NT2/D1 (cell line): ENCODE results near the gene ZMYND10.

ENCODE experiments used
- DNase-seq: peaks from one replicate; pipeline ENCODE4 v3.0.0-alpha.2; 2011; ENCODE audit warnings: low read depth, low spot score
- H3K27me3 ChIP-seq: 2 replicates; pipeline ENCODE4 v1.6.0; 2011; ENCODE audit warnings: mild to moderate bottlenecking; ENCODE audit not compliant: insufficient read length, insufficient read depth
- H3K36me3 ChIP-seq: 2 replicates; pipeline ENCODE4 v1.6.1; 2011; ENCODE audit warnings: mild to moderate bottlenecking, low read length, mixed read lengths; ENCODE audit not compliant: insufficient read depth, insufficient read length
- H3K4me1 ChIP-seq: 2 replicates; pipeline ENCODE4 v1.5.1; 2011; ENCODE audit not compliant: insufficient read depth, insufficient read length
- H3K4me3 ChIP-seq: 2 replicates; pipeline ENCODE4 v1.5.1; 2011; ENCODE audit warnings: low read depth; ENCODE audit not compliant: insufficient read length
- H3K9ac ChIP-seq: 2 replicates; pipeline ENCODE4 v1.6.0; 2011; ENCODE audit warnings: low read depth; ENCODE audit not compliant: insufficient read length
- H3K9me3 ChIP-seq: 2 replicates; pipeline ENCODE4 v1.5.1; 2011; ENCODE audit warnings: mild to moderate bottlenecking, low read length; ENCODE audit not compliant: insufficient read depth
- SUZ12 ChIP-seq: IDR thresholded peaks from 2 replicates; pipeline ENCODE4 v1.6.1; 2011; ENCODE audit not compliant: insufficient read length, insufficient read depth; ENCODE audit errors: extremely low read depth
- YY1 ChIP-seq: IDR thresholded peaks from 2 replicates; pipeline ENCODE4 v1.6.1; 2011; ENCODE audit not compliant: insufficient read length, insufficient read depth
- ZNF274 ChIP-seq: IDR thresholded peaks from 2 replicates; pipeline ENCODE4 v1.6.1; 2011; ENCODE audit warnings: mild to moderate bottlenecking, low read depth, low read length

Gene ZMYND10

DNA sequence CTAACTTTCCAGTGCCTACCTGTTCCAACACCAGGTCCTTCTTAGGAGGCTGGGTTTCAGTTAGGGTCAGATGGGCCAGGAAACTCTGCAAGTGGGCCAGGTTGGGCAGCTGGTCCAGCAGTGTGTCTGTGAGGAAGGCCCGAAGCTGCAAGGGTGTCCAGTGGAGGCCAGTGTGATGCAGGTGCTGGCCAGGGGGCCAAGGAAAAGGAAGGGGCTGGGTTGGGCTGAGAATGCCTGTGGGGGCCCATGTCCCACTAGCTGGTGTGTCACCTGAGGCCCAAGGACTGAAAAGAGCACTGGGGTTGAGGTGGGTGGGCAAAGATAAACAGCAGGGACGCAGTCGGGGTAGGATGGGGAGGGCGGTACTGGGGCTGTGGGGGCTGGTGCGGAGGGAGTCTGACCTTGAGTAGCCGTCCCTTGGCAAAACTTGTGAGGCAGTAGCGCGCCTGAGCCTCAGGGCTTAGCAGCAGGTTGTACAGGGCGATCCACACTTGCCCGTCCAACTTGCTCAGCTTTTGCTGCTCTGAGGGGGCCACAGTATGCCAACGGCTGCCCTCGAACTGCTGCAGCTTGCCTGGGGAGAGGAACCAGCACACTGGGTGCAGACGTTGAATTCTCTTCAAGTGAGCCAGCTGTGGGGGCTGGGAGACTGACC lies 3.4 kb downstream of the ZMYND10 start:
- peaks cover 40% of the 10 kb centered on the region for H3K27me3 ChIP-seq
- H3K4me3 ChIP-seq: no peak overlapping the region
- DNase-seq: no peak
- no peak for TF ChIP-seq SUZ12
- TF ChIP-seq ZNF274: no peak
- H3K9me3 ChIP-seq: no peaks in the 10 kb centered on the region
- peaks cover 18% of the 10 kb centered on the region for H3K4me1 ChIP-seq
- H3K9ac ChIP-seq: peak overlapping the region; percentile 44
- H3K36me3 ChIP-seq: no peaks in the 10 kb centered on the region

DNA sequence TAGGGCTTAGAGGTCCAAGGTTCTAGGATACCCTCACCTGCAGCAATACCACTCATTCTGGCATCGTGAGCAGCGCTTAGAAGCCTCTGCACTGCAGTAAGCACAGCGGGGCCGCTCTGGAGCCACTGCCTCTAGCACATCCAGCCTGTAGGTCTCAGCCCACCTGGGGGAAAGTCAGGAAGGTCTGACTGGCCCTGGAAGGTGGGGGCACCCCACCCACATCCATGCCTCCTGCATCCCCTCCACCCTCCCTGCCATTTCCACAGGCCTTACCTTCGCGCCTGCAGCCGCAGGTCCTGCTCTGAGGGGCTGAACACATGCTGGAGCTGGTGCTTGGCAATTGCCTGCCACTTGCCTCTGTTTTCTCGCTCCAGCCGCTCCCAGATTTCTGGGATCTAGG lies 4.0 kb downstream of the ZMYND10 start:
- TF ChIP-seq SUZ12: no peak
- no peak for TF ChIP-seq ZNF274
- TF ChIP-seq YY1: no peak
- peaks cover 18% of the 10 kb centered on the region for H3K4me1 ChIP-seq
- H3K27me3 ChIP-seq: peaks cover 40% of the 10 kb centered on the region
- H3K4me3 ChIP-seq: no peak overlapping the region
- DNase-seq: no peak
- H3K36me3 ChIP-seq: peaks cover 1% of the 10 kb centered on the region
- no peaks in the 10 kb centered on the region for H3K9me3 ChIP-seq
- no peak overlapping the region for H3K9ac ChIP-seq

- Histone ChIP-seq H3K4me3 (no peak within 1 kb of the TSS), H3K36me3 (peaks cover 10% of the 10 kb centered on the region), H3K9ac (no peak within 1 kb of the TSS), H3K9me3 (no peaks in the 10 kb centered on the region), H3K27me3 (peaks cover 35% of the 10 kb centered on the region), H3K4me1 (peaks cover 16% of the 10 kb centered on the region)
- DNase-seq: no peak
- TF ChIP-seq SUZ12 (no peak), YY1 (no peak), ZNF274 (no peak)
Measured at GRCh38 chr3:50340448-50341329, 4.8 kb downstream of the ZMYND10 start, which contains the start of gene RASSF1. Gene RASSF1 (minus strand): TSS chr3:50340836. CDS start chr3:50340805, 31 bp downstream.

- H3K4me3 ChIP-seq: no peak overlapping the region
- peaks cover 29% of the 10 kb centered on the region for H3K27me3 ChIP-seq
- no peak for TF ChIP-seq ZNF274
- TF ChIP-seq SUZ12: no peak
- TF ChIP-seq YY1: no peak
- H3K4me1 ChIP-seq: peaks cover 15% of the 10 kb centered on the region
- peaks cover 16% of the 10 kb centered on the region for H3K36me3 ChIP-seq
- no peak overlapping the region for H3K9ac ChIP-seq
- DNase-seq: no peak
- no peaks in the 10 kb centered on the region for H3K9me3 ChIP-seq
Measured at GRCh38 chr3:50340147-50340447, 5.4 kb downstream of the ZMYND10 start.

- no peaks in the 10 kb centered on the region for H3K9me3 ChIP-seq
- H3K36me3 ChIP-seq: peaks cover 19% of the 10 kb centered on the region
- DNase-seq: no peak
- no peak overlapping the region for H3K4me3 ChIP-seq
- H3K9ac ChIP-seq: no peak overlapping the region
- no peak for TF ChIP-seq ZNF274
- TF ChIP-seq SUZ12: no peak
- no peak for TF ChIP-seq YY1
- H3K4me1 ChIP-seq: peaks cover 14% of the 10 kb centered on the region
- H3K27me3 ChIP-seq: peaks cover 24% of the 10 kb centered on the region
Measured at GRCh38 chr3:50339485-50340146, 5.9 kb downstream of the ZMYND10 start.

DNA sequence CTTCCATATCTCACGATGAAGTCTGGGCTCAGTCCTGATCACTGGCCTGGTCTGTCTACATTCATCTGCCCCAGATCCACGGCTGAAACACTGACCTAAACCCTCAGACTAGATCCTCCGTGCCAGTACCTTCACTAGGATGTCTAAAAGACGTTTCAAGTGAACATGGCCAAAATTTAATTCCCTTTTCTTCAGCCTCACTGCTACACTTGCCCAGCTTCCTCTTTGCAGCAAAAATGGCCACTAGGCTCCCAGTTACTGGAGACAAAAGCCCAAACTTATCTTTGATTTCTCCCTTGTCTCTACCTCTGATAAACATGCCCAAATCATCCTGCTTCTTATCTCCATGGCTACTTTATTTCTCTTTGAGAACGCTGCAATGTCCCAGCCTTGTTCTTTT lies 6.6 kb downstream of the ZMYND10 start:
- TF ChIP-seq SUZ12: no peak
- TF ChIP-seq ZNF274: no peak
- no peak for TF ChIP-seq YY1
- Histone ChIP-seq H3K9me3 (no peaks in the 10 kb centered on the region), H3K36me3 (peaks cover 26% of the 10 kb centered on the region), H3K4me3 (no peak overlapping the region), H3K9ac (no peak overlapping the region), H3K4me1 (peaks cover 14% of the 10 kb centered on the region), H3K27me3 (peaks cover 21% of the 10 kb centered on the region)
- DNase-seq: no peak

DNA sequence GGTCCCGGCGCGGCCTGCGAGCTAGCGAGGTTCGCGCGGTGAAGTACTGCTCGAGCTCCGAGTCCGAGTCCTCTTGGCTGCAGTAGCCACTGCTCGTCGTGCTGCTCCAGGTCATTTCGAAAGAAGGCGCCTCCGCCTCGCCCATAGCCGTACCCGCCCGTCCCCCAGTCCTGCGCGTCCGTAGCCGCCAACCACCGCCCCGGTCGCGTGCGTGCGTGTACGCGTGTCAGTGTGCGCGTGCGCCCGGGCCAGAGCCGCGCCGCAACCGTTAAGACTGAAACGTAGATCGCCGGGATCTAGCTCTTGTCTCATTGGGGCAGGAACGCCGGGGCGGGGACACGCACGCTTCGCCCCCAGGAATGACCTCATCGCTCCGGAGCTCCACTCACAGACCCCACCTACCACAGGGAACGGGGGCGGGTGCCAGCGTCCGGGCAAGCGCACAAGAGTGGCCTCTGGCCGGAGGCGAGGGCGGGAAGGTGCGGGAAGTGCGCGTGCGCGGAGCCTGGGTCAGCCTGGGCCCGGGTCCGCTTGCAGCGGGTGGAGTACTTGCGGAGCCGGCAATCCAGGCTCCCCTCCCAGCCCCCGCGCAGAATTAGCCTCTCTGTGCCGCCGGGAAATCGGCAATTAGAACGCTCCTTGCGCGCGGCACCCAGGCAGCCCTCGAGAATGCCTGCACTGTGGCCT lies 8.2 kb downstream of the ZMYND10 start:
- H3K27me3 ChIP-seq: peaks cover 11% of the 10 kb centered on the region
- peaks cover 41% of the 10 kb centered on the region for H3K36me3 ChIP-seq
- TF ChIP-seq YY1: no peak
- DNase-seq: peak; percentile 99
- peak overlapping the region; percentile 96 for H3K4me3 ChIP-seq
- H3K4me1 ChIP-seq: peaks cover 10% of the 10 kb centered on the region
- no peaks in the 10 kb centered on the region for H3K9me3 ChIP-seq
- H3K9ac ChIP-seq: peak overlapping the region; percentile 98
